ENCODE data around the gene PREX1. TPM values are rescaled to one million over a fixed set of nuclear protein-coding genes. Genes with fewer than 3 reads are reported as not detected.

The PREX1 gene
- polyA plus RNA-seq, 1 of the 3 experiments (the other 2 are of a cell fraction) = 5.3 TPM

DNA sequence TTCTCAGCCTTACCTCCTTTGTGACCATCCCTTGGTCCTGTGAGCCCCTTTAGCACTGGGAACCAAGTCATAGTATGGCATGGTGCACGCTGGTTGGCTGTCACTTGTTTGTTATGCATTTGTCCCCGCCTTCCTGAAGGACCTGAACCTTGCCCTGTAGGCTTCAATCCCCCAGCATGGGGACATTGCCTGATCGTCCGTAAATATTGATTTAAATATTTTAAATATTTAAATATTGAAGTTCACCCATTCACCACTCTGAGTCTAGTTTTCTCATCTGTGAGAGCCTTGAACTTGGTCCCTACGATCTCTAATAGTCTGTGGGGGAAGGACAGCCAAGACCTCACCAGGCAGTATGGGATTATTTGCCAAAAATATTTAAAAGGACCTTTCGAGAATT, 23.8 kb upstream of the PREX1 start:
- H3K27me3 ChIP-seq (ENCODE audit: insufficient read depth) = no peaks in the 10 kb centered on the region
- H2AFZ ChIP-seq (ENCODE audit: low read depth) = no peak overlapping the region
- peaks cover 13% of the 10 kb centered on the region for H3F3A ChIP-seq (replicated peaks; ENCODE audit: insufficient read depth)
- H3K4me1 ChIP-seq (ENCODE audit: control insufficient read depth in 1 of 2, insufficient read depth in 2 of 2, low read depth in 1 of 2, low read length in 1 of 2) = peaks cover 6% of the 10 kb centered on the region in 2 experiments; a peak in 2 of 4 replicates
- H3K9ac ChIP-seq = no peak overlapping the region
- H3K4me3 ChIP-seq (ENCODE audit: low read depth in 2 of 2, low read length in 1 of 2) = no peak overlapping the region
- 95% methylated on average over 6 of the region's 6 CpGs for WGBS (ENCODE audit: low lambda C conversion rate)
- no peaks in the 10 kb centered on the region for H3K9me2 ChIP-seq
- no peak for TF ChIP-seq SMC3 (IDR thresholded peaks at IDR 0.05; ENCODE audit: low read depth, low read length)
- TF ChIP-seq, protein P1, sequence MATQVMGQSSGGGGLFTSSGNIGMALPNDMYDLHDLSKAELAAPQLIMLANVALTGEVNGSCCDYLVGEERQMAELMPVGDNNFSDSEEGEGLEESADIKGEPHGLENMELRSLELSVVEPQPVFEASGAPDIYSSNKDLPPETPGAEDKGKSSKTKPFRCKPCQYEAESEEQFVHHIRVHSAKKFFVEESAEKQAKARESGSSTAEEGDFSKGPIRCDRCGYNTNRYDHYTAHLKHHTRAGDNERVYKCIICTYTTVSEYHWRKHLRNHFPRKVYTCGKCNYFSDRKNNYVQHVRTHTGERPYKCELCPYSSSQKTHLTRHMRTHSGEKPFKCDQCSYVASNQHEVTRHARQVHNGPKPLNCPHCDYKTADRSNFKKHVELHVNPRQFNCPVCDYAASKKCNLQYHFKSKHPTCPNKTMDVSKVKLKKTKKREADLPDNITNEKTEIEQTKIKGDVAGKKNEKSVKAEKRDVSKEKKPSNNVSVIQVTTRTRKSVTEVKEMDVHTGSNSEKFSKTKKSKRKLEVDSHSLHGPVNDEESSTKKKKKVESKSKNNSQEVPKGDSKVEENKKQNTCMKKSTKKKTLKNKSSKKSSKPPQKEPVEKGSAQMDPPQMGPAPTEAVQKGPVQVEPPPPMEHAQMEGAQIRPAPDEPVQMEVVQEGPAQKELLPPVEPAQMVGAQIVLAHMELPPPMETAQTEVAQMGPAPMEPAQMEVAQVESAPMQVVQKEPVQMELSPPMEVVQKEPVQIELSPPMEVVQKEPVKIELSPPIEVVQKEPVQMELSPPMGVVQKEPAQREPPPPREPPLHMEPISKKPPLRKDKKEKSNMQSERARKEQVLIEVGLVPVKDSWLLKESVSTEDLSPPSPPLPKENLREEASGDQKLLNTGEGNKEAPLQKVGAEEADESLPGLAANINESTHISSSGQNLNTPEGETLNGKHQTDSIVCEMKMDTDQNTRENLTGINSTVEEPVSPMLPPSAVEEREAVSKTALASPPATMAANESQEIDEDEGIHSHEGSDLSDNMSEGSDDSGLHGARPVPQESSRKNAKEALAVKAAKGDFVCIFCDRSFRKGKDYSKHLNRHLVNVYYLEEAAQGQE (IDR thresholded peaks at IDR 0.05; ENCODE audit: low read depth, low read length) = no peak
- TF ChIP-seq GABPA (IDR thresholded peaks at IDR 0.05; ENCODE audit: low read depth) = no peak
- no peak for TF ChIP-seq CHD2 (IDR thresholded peaks at IDR 0.05; ENCODE audit: low read length, partially characterized antibody)
- TF ChIP-seq, protein P2, sequence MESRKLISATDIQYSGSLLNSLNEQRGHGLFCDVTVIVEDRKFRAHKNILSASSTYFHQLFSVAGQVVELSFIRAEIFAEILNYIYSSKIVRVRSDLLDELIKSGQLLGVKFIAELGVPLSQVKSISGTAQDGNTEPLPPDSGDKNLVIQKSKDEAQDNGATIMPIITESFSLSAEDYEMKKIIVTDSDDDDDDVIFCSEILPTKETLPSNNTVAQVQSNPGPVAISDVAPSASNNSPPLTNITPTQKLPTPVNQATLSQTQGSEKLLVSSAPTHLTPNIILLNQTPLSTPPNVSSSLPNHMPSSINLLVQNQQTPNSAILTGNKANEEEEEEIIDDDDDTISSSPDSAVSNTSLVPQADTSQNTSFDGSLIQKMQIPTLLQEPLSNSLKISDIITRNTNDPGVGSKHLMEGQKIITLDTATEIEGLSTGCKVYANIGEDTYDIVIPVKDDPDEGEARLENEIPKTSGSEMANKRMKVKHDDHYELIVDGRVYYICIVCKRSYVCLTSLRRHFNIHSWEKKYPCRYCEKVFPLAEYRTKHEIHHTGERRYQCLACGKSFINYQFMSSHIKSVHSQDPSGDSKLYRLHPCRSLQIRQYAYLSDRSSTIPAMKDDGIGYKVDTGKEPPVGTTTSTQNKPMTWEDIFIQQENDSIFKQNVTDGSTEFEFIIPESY (IDR thresholded peaks at IDR 0.05; ENCODE audit: borderline replicate concordance, low read depth) = no peak
- TF ChIP-seq TEAD4 (IDR thresholded peaks at IDR 0.05; ENCODE audit: borderline replicate concordance, insufficient read depth) = no peak
- TF ChIP-seq, protein P3, sequence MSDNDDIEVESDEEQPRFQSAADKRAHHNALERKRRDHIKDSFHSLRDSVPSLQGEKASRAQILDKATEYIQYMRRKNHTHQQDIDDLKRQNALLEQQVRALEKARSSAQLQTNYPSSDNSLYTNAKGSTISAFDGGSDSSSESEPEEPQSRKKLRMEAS (IDR thresholded peaks at IDR 0.05; ENCODE audit: low read depth) = no peak
- TF ChIP-seq, protein P4, sequence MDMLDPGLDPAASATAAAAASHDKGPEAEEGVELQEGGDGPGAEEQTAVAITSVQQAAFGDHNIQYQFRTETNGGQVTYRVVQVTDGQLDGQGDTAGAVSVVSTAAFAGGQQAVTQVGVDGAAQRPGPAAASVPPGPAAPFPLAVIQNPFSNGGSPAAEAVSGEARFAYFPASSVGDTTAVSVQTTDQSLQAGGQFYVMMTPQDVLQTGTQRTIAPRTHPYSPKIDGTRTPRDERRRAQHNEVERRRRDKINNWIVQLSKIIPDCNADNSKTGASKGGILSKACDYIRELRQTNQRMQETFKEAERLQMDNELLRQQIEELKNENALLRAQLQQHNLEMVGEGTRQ (IDR thresholded peaks at IDR 0.05; ENCODE audit: borderline replicate concordance, low read depth, low read length) = no peak
- TF ChIP-seq, protein P5, sequence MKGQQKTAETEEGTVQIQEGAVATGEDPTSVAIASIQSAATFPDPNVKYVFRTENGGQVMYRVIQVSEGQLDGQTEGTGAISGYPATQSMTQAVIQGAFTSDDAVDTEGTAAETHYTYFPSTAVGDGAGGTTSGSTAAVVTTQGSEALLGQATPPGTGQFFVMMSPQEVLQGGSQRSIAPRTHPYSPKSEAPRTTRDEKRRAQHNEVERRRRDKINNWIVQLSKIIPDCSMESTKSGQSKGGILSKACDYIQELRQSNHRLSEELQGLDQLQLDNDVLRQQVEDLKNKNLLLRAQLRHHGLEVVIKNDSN (IDR thresholded peaks at IDR 0.05; ENCODE audit: borderline replicate concordance, low read depth) = no peak
- TF ChIP-seq MXI1 (IDR thresholded peaks at IDR 0.05; ENCODE audit: low read depth, low read length) = no peak
- no peak for TF ChIP-seq RAD21 (IDR thresholded peaks at IDR 0.05; ENCODE audit: low read length)
- no peak for TF ChIP-seq FOSL2 (IDR thresholded peaks at IDR 0.05; ENCODE audit: borderline replicate concordance, low read depth)
- no peak for TF ChIP-seq NFIC (IDR thresholded peaks at IDR 0.05; ENCODE audit: borderline replicate concordance)
- TF ChIP-seq MEF2A (IDR thresholded peaks at IDR 0.05; ENCODE audit: borderline replicate concordance, low read depth) = no peak
- TF ChIP-seq, protein P6, sequence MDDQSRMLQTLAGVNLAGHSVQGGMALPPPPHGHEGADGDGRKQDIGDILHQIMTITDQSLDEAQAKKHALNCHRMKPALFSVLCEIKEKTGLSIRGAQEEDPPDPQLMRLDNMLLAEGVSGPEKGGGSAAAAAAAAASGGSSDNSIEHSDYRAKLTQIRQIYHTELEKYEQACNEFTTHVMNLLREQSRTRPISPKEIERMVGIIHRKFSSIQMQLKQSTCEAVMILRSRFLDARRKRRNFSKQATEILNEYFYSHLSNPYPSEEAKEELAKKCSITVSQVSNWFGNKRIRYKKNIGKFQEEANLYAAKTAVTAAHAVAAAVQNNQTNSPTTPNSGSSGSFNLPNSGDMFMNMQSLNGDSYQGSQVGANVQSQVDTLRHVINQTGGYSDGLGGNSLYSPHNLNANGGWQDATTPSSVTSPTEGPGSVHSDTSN (IDR thresholded peaks at IDR 0.05) = no peak
- TF ChIP-seq EZH2phosphoT487 (IDR thresholded peaks at IDR 0.05; ENCODE audit: borderline replicate concordance, low read depth) = no peak
- TF ChIP-seq NRF1 (IDR thresholded peaks at IDR 0.05; ENCODE audit: low read depth, low read length) = no peak
- no peak for TF ChIP-seq YY1 (IDR thresholded peaks at IDR 0.05; ENCODE audit: low read depth)
- TF ChIP-seq, protein P7, sequence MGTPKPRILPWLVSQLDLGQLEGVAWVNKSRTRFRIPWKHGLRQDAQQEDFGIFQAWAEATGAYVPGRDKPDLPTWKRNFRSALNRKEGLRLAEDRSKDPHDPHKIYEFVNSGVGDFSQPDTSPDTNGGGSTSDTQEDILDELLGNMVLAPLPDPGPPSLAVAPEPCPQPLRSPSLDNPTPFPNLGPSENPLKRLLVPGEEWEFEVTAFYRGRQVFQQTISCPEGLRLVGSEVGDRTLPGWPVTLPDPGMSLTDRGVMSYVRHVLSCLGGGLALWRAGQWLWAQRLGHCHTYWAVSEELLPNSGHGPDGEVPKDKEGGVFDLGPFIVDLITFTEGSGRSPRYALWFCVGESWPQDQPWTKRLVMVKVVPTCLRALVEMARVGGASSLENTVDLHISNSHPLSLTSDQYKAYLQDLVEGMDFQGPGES (IDR thresholded peaks at IDR 0.05; ENCODE audit: low read depth, low read length) = no peak
- no peaks in the 10 kb centered on the region for H3K36me3 ChIP-seq (replicated peaks in 1 of 2; ENCODE audit: control insufficient read depth in 1 of 2, insufficient read depth in 2 of 2, low read length in 1 of 2)
- H3K79me2 ChIP-seq (ENCODE audit: insufficient read depth) = no peaks in the 10 kb centered on the region
- CTCF ChIA-PET = no interaction called here
- no peak overlapping the region for H3K4me2 ChIP-seq
- POLR2A ChIA-PET = no interaction called here
- no peaks in the 10 kb centered on the region for H3K9me3 ChIP-seq
- DNase-seq = no peak
- no peak overlapping the region for H3K27ac ChIP-seq (ENCODE audit: low read depth in 2 of 2, low read length in 1 of 2)
- H4K20me1 ChIP-seq (ENCODE audit: insufficient read depth) = no peaks in the 10 kb centered on the region
